Aorta (tissue), 5 donors: ENCODE data around the gene ARAF. TPM values are rescaled to one million over a fixed set of nuclear protein-coding genes. Genes with fewer than 3 reads are reported as not detected.
A peak's percentile ranks its signal among the peaks of the same experiment; 100 is the strongest.

Source experiments
- ATAC-seq: fragments of 200-7000 bp; cut with Tn5 transposase; one replicate; pipeline ENCODE4 v1.9.1; 2022; ENCODE audit warnings: moderate library complexity; ENCODE audit not compliant: low FRiP score
- DNase-seq, 2 donors: peaks; one replicate each; pipeline ENCODE4 v3.0.0-alpha.2; 2020
- H3K27ac ChIP-seq, 2 donors: one replicate each; pipeline ENCODE4 v1.5.1; 2013; ENCODE audit warnings: low read length in 2 of 2, mild to moderate bottlenecking in 2 of 2, moderate library complexity in 2 of 2, control low read depth in 1 of 2, inconsistent platforms in 1 of 2, low read depth in 1 of 2
- H3K27me3 ChIP-seq, 2 donors: one replicate each; pipeline ENCODE4 v1.6.1; 2013; ENCODE audit warnings: control low read depth in 1 of 2, low read length in 1 of 2, mild to moderate bottlenecking in 1 of 2, moderate library complexity in 1 of 2; ENCODE audit not compliant: insufficient read depth in 2 of 2, control insufficient read depth in 1 of 2
- H3K36me3 ChIP-seq, 2 donors: one replicate each; pipeline ENCODE4 v1.6.1; 2013; ENCODE audit warnings: control low read depth in 1 of 2, low read length in 1 of 2, mild to moderate bottlenecking in 1 of 2; ENCODE audit not compliant: insufficient read depth in 2 of 2, control insufficient read depth in 1 of 2
- H3K4me1 ChIP-seq, 2 donors: one replicate each; pipeline ENCODE4 v1.6.1; 2013; ENCODE audit warnings: low read length in 2 of 2, control low read depth in 1 of 2, mild to moderate bottlenecking in 1 of 2, moderate library complexity in 1 of 2; ENCODE audit not compliant: insufficient read depth in 2 of 2, control insufficient read depth in 1 of 2
- H3K4me3 ChIP-seq, 2 donors: one replicate each; pipeline ENCODE4 v1.5.1; 2013; ENCODE audit warnings: low read length in 2 of 2, control low read depth in 1 of 2, mild to moderate bottlenecking in 1 of 2
- H3K9me3 ChIP-seq: one replicate; pipeline ENCODE4 v1.6.1; 2013; ENCODE audit warnings: mild to moderate bottlenecking, low read length; ENCODE audit not compliant: control insufficient read depth
- WGBS, 2 donors: extraction: QIAGEN DNeasy Blood & Tissue Kit; methylation state at CpG; one replicate each; pipeline ENCODE4 v1.1.7; 2013; 5-methylcytosine and 5-hydroxymethylcytosine counted together
- intact Hi-C, 2 donors: fragments of 100-400 bp; cut with DNase I; formaldehyde crosslinking; loops; one replicate each; pipeline versions ENCODE4 v1.14.2 to v1.15.0; 2022
- polyA plus RNA-seq, 2 donors: library from polyadenylated mRNA; stranded (reverse); fragments of 200-250 nt; gene quantifications; one replicate each; pipeline ENCODE4 v1.2.3, GENCODE V29; 2013
- total RNA-seq, 2 donors: library from RNA; stranded (reverse); fragmentation: NEBNext Ultra II Directional; extraction: Animal tissue kit (Norgen Biotek cat#: 25700); gene quantifications; one replicate each; pipeline ENCODE4 v1.2.1, GENCODE V29; 2021
- donor health status: healthy with polysubstance abuse.
- donor health status: Bipolar disorder and iron deficiency.
- donor health status: DM: no; HTN: no; CAD: no.
- donor health status: DM: no; HTN: no; CAD: no.
- donor health status: DM: yes; HTN: yes; CAD: no.

The ARAF gene
- total and polyA plus RNA-seq, 4 donors, result 37.4 to 115 (median 55.3) TPM

- DNase-seq (peak in 1 of 2 donors; percentile 75), ATAC-seq (peak; percentile 47)
- intact Hi-C loops, result loop anchor here (2.0 to 10.0 kb wide), 4 partner anchors 139 to 333 kb away; no protein-coding TSS in a partner anchor
- no peak overlapping the region for H3K27ac ChIP-seq
- WGBS, 2 donors, result 1 to 35% methylated on average over 33 to 34 of the region's 34 CpGs
- peak overlapping the region; percentile 11 to 52 for H3K4me3 ChIP-seq
- H3K27me3 ChIP-seq, result no peaks in the 10 kb centered on the region
- H3K4me1 ChIP-seq, result no peaks in the 10 kb centered on the region
- no peaks in the 10 kb centered on the region for H3K9me3 ChIP-seq
- no peaks in the 10 kb centered on the region for H3K36me3 ChIP-seq
These were observed 37.3 kb upstream of the ARAF start for GRCh38 chrX:47523713-47524166.

GRCh38 chrX:47529548-47529947, 31.5 kb upstream of the ARAF start:
- WGBS, 2 donors, result 81 to 96% methylated on average over 8 of the region's 8 CpGs
- no peak overlapping the region for H3K27ac ChIP-seq
- H3K36me3 ChIP-seq, result no peaks in the 10 kb centered on the region
- H3K4me3 ChIP-seq, result no peak overlapping the region
- H3K9me3 ChIP-seq, result no peaks in the 10 kb centered on the region
- DNase-seq (no peak), ATAC-seq (no peak)
- intact Hi-C loops, result loop anchor here (10.0 kb wide), 2 partner anchors 145 to 165 kb away; no protein-coding TSS in a partner anchor
- no peaks in the 10 kb centered on the region for H3K27me3 ChIP-seq
- H3K4me1 ChIP-seq, result no peaks in the 10 kb centered on the region

- no peaks in the 10 kb centered on the region for H3K27me3 ChIP-seq
- no peak overlapping the region for H3K4me3 ChIP-seq
- H3K36me3 ChIP-seq, result no peaks in the 10 kb centered on the region
- ATAC-seq (no peak), DNase-seq (no peak)
- H3K27ac ChIP-seq, result no peak overlapping the region
- no peaks in the 10 kb centered on the region for H3K4me1 ChIP-seq
- no peaks in the 10 kb centered on the region for H3K9me3 ChIP-seq
- WGBS, 2 donors, result 87 to 97% methylated on average over 6 of the region's 6 CpGs
- intact Hi-C loops, result no loop called here
These were observed 31.0 kb upstream of the ARAF start for GRCh38 chrX:47530049-47530448.

GRCh38 chrX:47539860-47540259, 21.1 kb upstream of the ARAF start:
- peak; percentile 34 for ATAC-seq
- H3K27ac ChIP-seq, result peak overlapping the region; percentile 59 to 72
- no peaks in the 10 kb centered on the region for H3K27me3 ChIP-seq
- DNase-seq, result no peak
- intact Hi-C loops, result no loop called here
- H3K36me3 ChIP-seq, result no peaks in the 10 kb centered on the region
- no peaks in the 10 kb centered on the region for H3K4me1 ChIP-seq
- H3K4me3 ChIP-seq, result no peak overlapping the region
- no peaks in the 10 kb centered on the region for H3K9me3 ChIP-seq

- ATAC-seq (peak; percentile 95), DNase-seq (peak; percentile 77 to 83)
- intact Hi-C loops, result loop anchor here in 1 of 2 donors (1.0 kb wide), 1 partner anchor 15 kb away; no protein-coding TSS in a partner anchor
- H3K4me3 ChIP-seq, result no peak overlapping the region
- no peaks in the 10 kb centered on the region for H3K9me3 ChIP-seq
- H3K27me3 ChIP-seq, result no peaks in the 10 kb centered on the region
- H3K27ac ChIP-seq, result peak overlapping the region in 1 of 2 donors; percentile 42
- 9 to 35% methylated on average over 15 of the region's 15 CpGs for WGBS, 2 donors
- H3K4me1 ChIP-seq, result no peaks in the 10 kb centered on the region
- no peaks in the 10 kb centered on the region for H3K36me3 ChIP-seq
These were observed 20.1 kb upstream of the ARAF start for GRCh38 chrX:47540754-47541538.

- intact Hi-C loops, result no loop called here
- WGBS, 2 donors, result 89 to 95% methylated on average over 5 of the region's 5 CpGs
- no peaks in the 10 kb centered on the region for H3K27me3 ChIP-seq
- no peaks in the 10 kb centered on the region for H3K36me3 ChIP-seq
- no peaks in the 10 kb centered on the region for H3K9me3 ChIP-seq
- DNase-seq (no peak), ATAC-seq (no peak)
- no peaks in the 10 kb centered on the region for H3K4me1 ChIP-seq
- H3K4me3 ChIP-seq, result no peak overlapping the region
- H3K27ac ChIP-seq, result no peak overlapping the region
These were observed 17.5 kb upstream of the ARAF start for GRCh38 chrX:47543496-47543895.

GRCh38 chrX:47556045-47556623, 4.9 kb upstream of the ARAF start:
- peak; percentile 92 to 93 for DNase-seq
- intact Hi-C loops, result loop anchor here in 1 of 2 donors (1.0 kb wide), 1 partner anchor 15 kb away; no protein-coding TSS in a partner anchor
- Histone ChIP-seq H3K9me3 (no peaks in the 10 kb centered on the region), H3K36me3 (no peaks in the 10 kb centered on the region), H3K27me3 (no peaks in the 10 kb centered on the region), H3K4me1 (no peaks in the 10 kb centered on the region), H3K27ac (peak overlapping the region in 1 of 2 donors; percentile 95), H3K4me3 (peak overlapping the region in 1 of 2 donors; percentile 75)
- ATAC-seq, result peak; percentile 92
- WGBS, 2 donors, result 1 to 32% methylated on average over 20 of the region's 20 CpGs

GRCh38 chrX:47558436-47558835, 2.6 kb upstream of the ARAF start:
- intact Hi-C loops, result no loop called here
- no peaks in the 10 kb centered on the region for H3K27me3 ChIP-seq
- H3K27ac ChIP-seq, result no peak overlapping the region
- 87 to 90% methylated on average over 3 of the region's 3 CpGs for WGBS, 2 donors
- ATAC-seq, result no peak
- no peaks in the 10 kb centered on the region for H3K36me3 ChIP-seq
- H3K9me3 ChIP-seq, result no peaks in the 10 kb centered on the region
- H3K4me3 ChIP-seq, result no peak overlapping the region
- no peaks in the 10 kb centered on the region for H3K4me1 ChIP-seq
- DNase-seq, result no peak
